GM12874 (cell line): ENCODE data around the gene KIF13A.

Experiments used
- TF ChIP-seq, protein P1 (sequence below): IDR thresholded peaks from 2 replicates; pipeline ENCODE4 v1.5.1; 2011; ENCODE audit warnings: low read depth, mild to moderate bottlenecking, control low read depth, low read length, moderate library complexity; ENCODE audit not compliant: insufficient read depth

The KIF13A gene

DNA sequence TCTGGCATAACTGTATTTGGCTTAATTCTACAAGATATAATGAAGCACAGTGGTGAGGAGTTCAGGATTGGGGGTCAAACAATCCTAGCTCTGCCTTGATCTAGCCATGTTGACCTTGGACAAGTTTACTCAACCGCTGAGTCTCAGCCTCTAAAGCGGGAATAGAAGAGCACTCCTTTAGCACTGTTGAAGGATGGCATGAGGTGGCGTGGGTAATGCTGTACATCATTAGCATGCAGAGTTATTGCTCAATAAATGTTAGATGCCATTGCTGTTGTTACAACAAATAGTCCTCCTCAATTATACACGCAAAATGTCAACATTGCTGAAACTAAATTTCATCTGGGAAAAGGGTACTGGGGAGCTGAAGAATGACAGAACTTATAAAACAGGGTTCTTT, 78.6 kb downstream of the KIF13A start:
- TF ChIP-seq, protein P1, sequence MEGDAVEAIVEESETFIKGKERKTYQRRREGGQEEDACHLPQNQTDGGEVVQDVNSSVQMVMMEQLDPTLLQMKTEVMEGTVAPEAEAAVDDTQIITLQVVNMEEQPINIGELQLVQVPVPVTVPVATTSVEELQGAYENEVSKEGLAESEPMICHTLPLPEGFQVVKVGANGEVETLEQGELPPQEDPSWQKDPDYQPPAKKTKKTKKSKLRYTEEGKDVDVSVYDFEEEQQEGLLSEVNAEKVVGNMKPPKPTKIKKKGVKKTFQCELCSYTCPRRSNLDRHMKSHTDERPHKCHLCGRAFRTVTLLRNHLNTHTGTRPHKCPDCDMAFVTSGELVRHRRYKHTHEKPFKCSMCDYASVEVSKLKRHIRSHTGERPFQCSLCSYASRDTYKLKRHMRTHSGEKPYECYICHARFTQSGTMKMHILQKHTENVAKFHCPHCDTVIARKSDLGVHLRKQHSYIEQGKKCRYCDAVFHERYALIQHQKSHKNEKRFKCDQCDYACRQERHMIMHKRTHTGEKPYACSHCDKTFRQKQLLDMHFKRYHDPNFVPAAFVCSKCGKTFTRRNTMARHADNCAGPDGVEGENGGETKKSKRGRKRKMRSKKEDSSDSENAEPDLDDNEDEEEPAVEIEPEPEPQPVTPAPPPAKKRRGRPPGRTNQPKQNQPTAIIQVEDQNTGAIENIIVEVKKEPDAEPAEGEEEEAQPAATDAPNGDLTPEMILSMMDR: no peak

DNA sequence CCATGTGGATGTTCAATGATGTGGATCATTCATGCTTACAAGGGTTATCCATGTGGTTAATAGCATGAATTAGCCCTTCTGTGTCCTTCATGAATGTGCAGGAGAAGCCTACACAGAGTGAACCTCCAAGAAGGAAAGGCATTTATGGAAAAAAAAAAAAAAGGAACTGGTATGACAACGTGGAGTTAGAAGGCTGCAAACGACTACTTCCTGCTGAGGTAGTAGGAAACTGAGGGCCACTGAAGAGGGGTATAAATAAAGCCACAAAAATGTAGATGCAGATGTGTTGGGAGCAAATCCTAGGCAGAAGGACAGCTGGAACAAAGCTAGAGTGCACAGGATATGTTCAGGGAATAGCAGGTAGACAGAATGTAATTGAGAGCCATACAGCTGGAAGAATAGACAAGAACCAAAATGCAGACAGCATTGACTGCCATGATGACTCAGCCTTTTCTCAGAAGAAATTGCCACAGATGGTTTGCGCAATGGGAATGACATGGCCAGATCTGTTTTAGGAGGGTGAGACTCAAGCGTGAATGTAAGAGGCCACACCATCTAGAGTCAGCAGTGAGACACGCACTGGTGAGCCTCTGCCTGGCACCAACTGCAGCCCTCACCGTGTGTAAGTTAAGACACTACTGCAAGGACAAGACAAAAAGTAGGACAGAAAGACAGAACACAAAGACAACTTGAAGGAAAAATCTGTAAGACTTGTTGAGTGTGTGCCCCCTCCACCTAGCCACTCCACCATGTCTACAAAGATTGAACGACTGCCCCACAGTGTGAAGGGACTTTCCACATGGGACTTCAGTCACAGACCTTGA, 79.8 kb downstream of the KIF13A start:
- TF ChIP-seq, protein P1: no peak

DNA sequence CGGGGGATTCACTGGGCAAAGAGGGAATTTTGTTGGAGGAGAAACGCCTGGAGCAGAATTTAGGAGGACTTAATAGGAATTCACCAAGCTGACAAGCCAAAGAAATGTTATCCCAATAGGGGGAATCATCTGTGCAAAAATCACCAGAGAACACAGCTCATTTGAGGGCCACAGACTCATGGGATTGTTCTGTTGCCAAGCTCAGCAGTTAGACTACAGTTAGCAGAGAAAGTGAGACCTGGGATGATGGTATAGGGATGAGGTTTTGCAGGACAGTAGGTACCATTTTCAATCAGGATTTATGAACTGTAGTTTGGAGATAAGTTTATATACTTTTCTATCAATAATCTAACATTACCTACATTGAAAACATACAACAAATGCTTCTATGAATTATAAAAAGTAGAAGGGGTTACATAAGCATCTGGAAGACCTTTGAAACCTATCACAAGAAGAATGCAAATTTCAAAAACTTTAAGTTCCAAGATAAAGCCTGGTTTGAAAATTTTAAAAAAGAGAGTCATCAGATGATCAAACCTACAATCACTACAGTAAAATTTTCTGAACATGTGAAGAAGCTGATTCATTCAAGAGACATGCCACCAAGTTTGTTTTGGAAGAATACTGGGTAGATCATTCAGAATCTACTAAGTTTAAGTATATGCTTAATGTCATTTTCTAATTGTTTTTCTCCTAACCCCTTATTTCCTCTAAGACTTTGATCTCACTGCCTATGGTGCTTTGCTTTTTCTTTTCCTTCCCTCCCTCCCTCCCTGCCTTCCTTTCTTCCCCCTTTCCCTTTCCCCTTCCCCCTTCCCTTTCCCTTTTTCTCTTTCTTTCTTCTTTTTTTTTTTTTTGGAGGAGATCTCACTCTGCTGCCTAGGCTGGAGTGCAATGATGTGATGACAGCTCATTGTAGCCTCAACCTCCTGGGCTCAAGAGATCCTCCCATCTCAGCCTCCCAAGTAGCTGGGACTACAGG, 81.5 kb downstream of the KIF13A start:
- TF ChIP-seq, protein P1: no peak

DNA sequence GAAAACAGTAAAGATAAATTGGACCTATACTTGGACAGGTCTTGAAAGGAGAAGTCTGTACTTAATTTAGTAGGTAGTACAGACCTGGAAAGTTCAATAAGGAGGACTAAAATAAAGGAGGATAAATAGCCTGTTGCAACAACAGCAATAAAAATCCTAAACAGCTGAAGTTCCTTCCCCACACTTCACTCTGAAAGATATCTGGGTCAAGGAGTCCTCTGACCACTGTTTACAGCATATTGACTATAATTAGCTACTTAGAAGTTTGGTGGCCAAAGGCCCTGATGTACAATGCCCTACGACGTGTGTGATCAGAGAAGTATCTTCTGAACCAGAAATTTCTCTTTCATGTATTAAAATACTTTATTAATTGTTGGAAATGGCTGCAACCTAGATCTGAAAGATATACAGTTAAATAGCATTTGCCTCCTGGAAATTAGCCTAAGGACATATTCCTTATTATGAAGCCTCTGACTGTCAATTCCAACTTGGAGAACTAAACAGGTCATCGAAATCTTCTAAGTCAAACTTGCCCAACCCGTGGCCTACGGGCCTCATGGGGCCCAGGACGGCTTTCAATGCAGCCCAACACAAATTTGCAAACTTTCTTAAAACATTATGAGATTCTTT, 82.8 kb downstream of the KIF13A start:
- TF ChIP-seq, protein P1: no peak

DNA sequence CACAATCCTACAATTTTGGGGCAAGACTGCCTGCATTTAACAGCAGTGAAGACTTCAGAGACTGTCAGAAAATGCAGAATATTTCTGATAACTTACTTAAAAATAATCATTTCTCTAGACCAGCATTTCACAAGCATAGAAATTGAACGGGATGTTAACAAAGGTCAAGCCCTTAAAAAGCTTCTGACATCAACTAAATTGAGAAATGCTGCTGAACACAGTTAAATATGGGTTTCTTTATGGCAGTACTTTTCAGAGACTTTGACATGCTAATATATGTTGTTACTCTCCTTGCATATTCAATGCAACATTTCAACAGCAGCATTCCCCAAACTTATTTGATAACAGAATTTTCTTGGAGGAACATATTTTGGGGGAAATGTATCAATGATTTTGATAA, 84.5 kb downstream of the KIF13A start:
- TF ChIP-seq, protein P1: no peak

DNA sequence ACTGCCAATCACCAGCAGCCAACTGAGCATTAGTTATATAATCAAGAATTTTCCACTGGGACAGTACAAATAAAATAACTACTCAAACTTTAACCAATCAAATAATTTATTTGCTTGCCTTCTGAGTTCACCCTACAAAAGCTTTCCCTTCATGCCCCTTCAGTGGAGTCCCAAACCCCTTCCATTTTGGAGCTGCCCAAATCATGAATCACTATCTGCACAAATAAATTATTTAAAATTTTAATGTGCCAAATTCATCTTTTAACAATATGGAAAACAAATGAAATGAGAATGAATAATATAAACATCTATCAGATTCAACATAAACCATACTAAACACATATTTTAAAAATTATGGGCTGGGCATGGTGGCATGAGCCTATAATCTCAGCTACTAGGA, 85.9 kb downstream of the KIF13A start:
- TF ChIP-seq, protein P1: no peak

DNA sequence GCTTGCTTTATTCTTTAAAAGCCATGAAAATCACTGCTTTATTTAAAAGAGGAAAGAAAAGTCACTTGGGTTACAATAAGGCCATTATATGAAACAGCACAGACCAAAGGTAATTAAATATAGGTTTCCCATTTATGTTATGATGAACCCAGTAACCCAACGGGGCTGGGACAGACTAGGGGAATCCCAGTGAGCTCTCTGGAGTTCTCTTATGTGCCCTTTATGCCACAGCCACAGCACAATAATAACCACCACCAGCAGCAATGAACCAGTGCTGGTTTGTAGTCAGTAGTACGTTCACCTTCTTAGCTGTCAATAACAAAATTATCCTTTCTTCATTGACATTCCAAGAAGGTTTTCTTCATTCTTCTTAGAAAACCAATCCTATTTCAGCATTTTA, 87.4 kb downstream of the KIF13A start:
- TF ChIP-seq, protein P1: no peak
